NCI-H1436 (cell line): ENCODE results near the gene UBQLNL.

ENCODE experiments used
- DNase-seq: peaks from one replicate; lab custom pipeline; 2025; lab: John Stamatoyannopoulos, UW

UBQLNL gene

GRCh38 chr11:5516599-5516998 is at the start of gene UBQLNL:
UBQLNL (minus strand) TSS chr11:5516699; CDS start chr11:5516441, 258 bp downstream.
- DNase-seq: no peak

GRCh38 chr11:5564259-5565019 is 47.9 kb upstream of the UBQLNL start:
- no peak for DNase-seq

GRCh38 chr11:5557751-5558150 is 41.3 kb upstream of the UBQLNL start:
- DNase-seq: no peak

GRCh38 chr11:5556596-5557188 is 40.2 kb upstream of the UBQLNL start:
- no peak for DNase-seq

GRCh38 chr11:5553343-5553742 is 36.8 kb upstream of the UBQLNL start:
- DNase-seq: no peak

GRCh38 chr11:5550440-5551095 is 34.1 kb upstream of the UBQLNL start:
- DNase-seq: no peak

GRCh38 chr11:5548440-5548839 is 31.9 kb upstream of the UBQLNL start, which contains the start of gene OR52H1:
OR52H1 (minus strand) TSS chr11:5548540; CDS start chr11:5545505, 3,035 bp downstream.
- DNase-seq: no peak

GRCh38 chr11:5547982-5548381 is 31.5 kb upstream of the UBQLNL start:
- no peak for DNase-seq

- DNase-seq: no peak
Measured at GRCh38 chr11:5546457-5546856, 30.0 kb upstream of the UBQLNL start.

GRCh38 chr11:5541427-5541826 is 24.9 kb upstream of the UBQLNL start:
- DNase-seq: no peak

- DNase-seq: no peak
Measured at GRCh38 chr11:5536482-5536881, 20.0 kb upstream of the UBQLNL start.

GRCh38 chr11:5534046-5534445 is 17.5 kb upstream of the UBQLNL start:
- DNase-seq: no peak

GRCh38 chr11:5531053-5531831 is 14.7 kb upstream of the UBQLNL start:
- no peak for DNase-seq

- DNase-seq: no peak
Measured at GRCh38 chr11:5528495-5528894, 12.0 kb upstream of the UBQLNL start.

GRCh38 chr11:5527716-5528115 is 11.2 kb upstream of the UBQLNL start:
- no peak for DNase-seq

- no peak for DNase-seq
Measured at GRCh38 chr11:5524756-5525155, 8.3 kb upstream of the UBQLNL start.

- DNase-seq: no peak
Measured at GRCh38 chr11:5522308-5522707, 5.8 kb upstream of the UBQLNL start.

GRCh38 chr11:5521540-5521939 is 5.0 kb upstream of the UBQLNL start:
- DNase-seq: no peak

GRCh38 chr11:5514841-5515240 is 1.7 kb downstream of the UBQLNL start:
- DNase-seq: no peak

- no peak for DNase-seq
Measured at GRCh38 chr11:5509803-5510202, 6.7 kb downstream of the UBQLNL start, which contains the start of gene UBQLN3. UBQLN3 (minus strand) TSS chr11:5509957; CDS start chr11:5509558, 399 bp downstream.

- DNase-seq: no peak
Measured at GRCh38 chr11:5508605-5509004, 7.9 kb downstream of the UBQLNL start.

- no peak for DNase-seq
Measured at GRCh38 chr11:5507933-5508305, 8.6 kb downstream of the UBQLNL start.
